ENCODE results near the gene SKIC2.
"Not testable (repeated sequence)": the region's sequence is repeated elsewhere in the genome, so short reads cannot be mapped to it uniquely, and the experiment has no call there.

SKIC2 gene

DNA sequence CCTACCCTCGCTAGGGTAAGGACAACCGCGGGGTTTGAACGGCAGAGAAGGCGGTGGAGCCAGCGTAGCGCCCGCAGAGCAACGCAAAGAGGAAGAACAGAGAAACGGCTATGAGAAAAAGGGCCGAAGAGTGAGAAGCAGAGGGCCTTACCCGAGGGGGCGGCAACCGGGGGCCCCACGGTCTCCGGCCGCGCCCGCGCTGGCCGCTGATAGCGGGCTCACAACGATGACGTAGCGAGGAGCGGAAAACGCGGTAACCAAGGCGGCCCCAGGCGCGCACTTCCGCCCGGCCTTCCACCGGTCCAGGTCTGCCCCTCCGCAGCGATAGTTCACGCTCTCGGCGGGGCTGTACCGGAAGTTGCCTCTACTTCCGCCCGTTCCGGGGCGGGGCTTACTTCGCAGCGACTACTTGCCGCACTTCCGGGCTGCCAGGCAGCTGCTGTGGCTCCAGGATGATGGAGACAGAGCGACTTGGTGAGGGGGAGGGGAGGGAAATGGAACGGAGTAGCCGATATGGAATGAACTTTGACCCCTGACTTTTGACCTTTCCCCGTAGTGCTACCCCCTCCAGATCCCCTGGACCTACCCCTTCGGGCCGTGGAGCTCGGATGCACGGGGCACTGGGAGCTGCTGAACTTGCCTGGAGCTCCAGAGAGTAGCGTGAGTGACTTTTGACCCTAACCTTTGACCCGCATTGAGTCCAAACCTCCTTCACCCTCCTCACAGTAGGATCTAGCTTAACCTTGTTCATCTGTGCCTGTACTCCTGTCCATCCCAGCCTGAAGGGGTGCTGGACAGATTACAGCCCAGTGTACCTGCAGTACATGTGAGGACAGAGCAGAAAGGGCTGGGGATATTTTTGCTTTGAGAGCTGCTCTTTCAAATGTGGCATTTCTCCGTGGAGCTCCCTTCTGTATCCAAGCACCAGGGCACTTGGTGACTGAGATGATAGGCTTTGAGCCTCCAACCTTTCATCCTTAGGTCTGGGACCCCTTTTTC lies at the start of gene SKIC2, which contains the start of gene NELFE:
TSS of gene SKIC2 (plus strand) at position 435 of the 999 bp plus-strand sequence. CDS start at position 453, 18 bp downstream.
TSS of gene NELFE (minus strand) at position 231 of the 999 bp plus-strand sequence. CDS start 525 bp downstream, outside the sequence.
- DNase-seq, result peak; percentile 98

DNA sequence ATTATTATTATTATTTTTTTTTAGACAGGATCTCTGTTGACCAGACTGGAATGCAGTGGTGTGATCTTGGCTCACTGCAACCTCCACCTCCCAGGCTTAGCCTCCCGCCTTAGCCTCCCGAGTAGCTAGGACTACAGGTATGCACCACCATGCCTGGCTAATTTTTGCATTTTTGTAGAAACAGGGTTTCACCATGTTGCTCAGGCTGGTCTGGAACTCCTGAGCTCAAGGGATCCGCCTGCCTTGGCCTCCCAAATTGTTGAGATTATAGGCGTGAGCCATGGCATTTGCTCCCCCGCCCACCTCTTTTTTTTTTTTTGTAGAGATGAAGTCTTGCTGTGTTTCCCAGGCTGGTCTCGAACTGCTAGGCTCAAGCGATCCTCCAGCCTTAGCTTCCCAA lies 49.7 kb upstream of the SKIC2 start:
- not testable (repeated sequence) for DNase-seq

DNA sequence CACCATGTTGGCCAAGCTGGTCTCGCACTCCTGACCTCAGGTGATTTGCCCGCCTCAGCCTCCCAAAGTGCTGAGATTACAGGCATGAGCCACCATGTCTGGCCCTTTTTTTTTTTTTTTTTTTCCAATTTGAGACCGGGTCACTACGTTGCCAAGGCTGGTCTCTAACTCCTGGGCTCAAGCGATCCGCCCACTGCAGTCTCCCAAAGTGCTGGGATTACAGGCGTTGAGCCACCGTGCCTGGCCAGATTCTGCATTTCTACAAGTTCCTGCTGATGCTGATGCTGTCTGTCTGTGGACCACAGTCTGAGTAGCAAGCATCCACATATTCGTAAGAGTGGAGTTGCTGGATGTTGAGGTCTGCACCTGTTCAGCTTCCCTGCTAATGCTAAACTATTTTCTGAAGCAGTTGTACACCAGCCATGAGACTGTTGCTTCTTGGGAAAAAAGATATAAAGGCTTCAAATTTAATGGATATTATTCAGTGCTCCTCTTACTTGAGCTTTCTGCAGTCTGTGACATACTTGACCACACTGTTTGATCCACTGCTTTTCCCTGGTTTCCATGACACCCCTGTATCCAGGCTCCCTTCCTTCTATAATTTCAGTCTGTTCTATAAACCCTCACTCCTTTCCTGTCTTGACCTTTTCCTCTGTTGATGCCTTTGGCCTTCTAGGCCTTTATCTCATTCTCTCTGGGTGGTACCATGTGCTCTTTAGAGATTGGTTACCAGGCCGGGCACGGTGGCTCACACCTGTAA lies 47.0 kb upstream of the SKIC2 start:
- DNase-seq, result no peak

DNA sequence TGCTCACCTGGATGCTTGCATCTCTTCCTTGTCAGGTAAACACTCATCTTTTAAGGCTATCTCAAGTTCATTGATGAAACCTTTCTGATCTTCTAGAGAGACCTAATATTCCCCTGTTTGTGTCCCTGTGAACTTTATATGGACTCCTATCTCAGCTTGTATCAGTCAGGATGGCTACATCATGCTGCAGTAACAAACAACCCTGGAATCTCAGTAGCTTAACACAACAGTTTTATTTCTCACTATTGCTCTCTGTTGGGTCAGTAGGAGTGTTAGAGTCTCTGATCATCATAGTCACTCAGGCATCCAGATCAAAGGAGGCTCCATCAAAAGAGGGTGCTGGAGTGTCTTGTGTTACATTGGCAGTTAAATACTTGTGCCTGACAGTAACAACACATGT lies 43.6 kb upstream of the SKIC2 start:
- DNase-seq, result no peak

DNA sequence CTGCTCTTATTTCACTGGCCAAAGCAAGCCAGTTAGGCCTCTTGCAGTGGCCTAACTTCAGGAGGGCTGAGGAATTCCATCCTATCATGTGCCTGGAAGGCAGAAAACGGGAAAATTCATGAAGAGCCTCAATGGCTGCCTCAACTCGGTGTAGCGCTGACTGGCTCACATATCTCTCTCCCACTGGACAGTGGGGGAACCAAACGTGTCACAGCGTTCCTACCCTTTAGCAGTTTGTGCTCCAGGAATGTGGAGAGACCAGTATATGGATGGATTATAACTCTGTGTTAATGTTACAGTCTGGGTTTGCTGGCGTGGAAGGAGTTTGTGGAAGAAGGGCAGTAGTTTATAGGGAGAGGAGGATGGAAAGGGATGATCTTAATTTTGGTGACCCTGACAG lies 43.2 kb upstream of the SKIC2 start:
- DNase-seq, result no peak

DNA sequence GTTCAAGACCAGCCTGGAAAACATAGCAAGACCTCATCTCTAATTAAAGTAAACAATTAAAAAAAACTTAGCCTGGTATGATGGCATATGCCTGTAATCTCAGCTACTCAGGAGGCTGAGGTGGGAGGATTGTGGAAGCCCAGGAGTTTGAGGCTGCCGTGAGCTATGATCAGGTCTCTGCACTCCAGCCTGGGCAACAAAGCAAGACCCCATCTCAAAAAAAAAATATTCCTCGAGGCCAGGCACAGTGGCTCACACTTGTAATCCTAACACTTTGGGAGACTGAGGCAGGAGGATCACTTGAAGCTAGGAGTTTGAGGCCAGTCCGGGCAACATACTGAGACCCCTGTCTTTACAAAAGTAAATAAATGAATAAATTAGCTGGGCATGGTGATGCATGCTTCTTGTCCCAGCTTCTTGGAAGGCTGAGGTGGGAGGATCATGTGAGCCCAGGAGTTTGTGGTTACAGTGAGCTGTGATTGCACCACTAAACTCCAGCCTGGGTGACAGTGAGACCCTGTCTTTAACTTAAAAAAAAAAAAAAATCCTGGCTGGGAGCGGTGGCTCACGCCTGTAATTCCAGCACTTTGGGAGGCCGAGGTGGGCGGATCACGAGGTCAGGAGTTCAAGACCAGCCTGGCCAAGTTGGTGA lies 40.8 kb upstream of the SKIC2 start:
- DNase-seq, result no peak

DNA sequence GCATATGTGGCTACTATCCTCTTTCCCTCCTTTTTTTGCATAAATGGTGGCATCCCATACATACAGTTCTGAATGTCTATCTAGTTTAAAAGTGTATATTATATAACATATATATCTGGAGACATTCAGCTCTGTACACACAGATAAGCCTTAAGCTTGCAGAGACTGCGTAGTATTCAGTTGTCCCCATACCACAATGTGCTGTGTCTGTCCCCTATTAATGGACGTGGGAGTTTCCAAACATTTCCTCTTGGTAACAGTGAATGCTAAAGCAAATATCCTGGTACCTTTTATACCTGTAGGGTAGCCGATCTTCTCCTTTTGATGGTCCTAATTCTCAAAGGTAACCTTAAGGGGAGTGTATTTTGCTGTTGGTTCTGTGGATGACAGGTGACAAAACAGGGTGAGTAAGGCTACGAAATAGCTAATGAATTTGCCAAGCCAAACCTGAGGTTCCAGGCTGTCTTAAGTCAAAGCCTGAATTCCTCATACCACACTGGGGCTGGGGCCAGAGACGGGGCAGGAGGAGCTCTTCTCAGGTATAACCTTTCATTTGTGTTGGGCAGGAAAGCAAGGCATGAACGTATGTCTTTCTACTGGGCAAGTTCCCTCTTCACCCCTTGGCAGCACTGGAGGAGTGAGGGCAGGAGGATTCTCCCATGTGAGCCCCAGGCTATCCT lies 39.2 kb upstream of the SKIC2 start:
- no peak for DNase-seq

DNA sequence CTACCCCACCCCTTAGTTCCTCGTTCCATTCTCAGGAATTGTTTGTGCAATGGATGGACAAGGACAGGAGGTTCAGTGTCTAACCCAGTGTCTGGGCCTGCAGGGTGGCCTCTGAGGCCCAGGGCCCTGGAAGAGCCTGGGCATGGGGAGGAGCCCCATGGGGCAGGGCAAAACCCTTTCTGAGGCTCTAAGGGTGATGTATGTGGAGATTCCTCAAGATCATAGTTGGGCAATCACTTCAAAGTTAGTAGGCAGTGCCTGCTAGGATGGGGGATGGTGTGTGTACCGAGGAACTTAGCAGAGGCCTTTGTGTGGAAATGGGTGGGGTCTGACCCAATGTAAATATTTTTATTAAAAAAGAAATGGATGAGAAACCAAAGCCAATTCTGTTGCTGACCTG lies 38.2 kb upstream of the SKIC2 start:
- no peak for DNase-seq

DNA sequence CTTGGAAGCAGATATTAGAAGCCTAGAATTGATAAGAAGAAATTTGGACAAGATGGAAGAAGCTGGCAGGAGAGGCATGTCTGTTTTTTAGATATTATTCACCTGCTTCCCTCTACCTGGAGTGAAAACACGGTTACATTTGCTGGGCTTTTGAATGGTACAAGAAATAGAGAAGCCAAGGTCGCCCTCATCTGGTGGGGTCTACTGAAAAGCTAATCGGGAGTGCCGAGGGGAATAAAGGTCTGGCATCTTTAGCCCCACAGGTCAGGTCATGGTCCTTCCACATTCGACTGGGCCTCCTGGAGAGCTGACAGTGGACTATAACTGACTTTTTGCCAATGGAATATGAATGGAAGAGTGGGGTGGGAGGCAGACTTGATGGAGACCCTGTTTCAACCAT lies 36.0 kb upstream of the SKIC2 start:
- DNase-seq, result no peak

DNA sequence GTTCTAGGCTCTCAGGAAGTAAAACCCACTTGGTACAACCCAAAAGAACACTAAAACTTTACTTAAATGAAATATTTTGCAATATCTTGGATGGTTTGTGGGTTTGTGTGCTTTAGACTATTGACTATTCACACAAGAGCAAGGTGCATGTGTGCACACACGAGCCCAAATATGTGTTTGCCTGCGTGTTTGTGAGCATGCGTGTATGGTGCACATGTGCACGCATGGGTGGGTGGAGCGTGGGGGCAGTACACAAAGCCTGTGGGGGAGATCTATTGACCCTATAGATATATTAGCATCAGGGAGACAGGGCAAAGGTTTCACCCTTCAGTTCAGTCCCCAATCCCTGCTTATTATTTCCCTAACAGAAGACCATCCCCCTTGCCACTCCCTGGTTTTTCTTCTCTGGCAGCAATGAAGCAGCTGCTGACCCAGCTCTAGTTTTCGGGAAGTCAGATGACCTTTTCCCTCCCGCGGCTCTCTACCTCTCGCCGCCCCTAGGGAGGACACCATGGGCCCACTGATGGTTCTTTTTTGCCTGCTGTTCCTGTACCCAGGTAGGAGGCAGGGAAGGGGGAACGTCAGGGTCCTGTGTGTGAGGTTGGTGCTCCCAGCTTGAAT lies 31.6 kb upstream of the SKIC2 start, which contains the start of gene C2:
TSS of gene C2 (plus strand) at position 476 of the 621 bp plus-strand sequence. CDS start at position 512, 36 bp downstream.
- no peak for DNase-seq

DNA sequence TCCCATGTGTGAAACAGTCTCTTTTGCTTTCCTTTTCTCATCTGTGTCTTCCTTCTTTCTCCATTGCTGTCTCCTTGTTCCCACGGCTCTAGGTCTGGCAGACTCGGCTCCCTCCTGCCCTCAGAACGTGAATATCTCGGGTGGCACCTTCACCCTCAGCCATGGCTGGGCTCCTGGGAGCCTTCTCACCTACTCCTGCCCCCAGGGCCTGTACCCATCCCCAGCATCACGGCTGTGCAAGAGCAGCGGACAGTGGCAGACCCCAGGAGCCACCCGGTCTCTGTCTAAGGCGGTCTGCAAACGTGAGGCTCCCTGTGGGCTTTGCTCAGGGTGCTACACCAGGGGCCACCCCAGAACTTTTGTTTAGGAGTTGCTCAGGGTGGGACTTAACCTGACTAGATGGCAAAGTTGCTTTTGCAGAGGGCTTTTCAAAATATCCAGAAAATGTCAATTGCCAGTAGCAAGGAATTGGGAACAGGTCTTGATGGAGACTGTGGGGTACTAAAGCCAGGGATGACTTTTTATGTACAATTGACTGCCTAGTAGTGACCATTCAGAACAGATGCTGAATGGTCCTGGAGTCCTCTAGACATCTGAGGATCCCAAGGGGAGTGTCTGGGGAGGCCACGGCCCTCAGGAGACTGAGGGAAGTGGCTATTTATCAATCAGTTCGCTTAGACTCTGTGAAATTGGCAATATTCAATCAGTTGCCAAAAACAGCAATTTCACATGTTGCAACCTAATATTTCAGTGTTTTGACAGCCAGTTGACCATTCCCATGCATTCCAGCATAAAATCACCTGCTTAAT lies 30.9 kb upstream of the SKIC2 start:
- DNase-seq, result no peak

DNA sequence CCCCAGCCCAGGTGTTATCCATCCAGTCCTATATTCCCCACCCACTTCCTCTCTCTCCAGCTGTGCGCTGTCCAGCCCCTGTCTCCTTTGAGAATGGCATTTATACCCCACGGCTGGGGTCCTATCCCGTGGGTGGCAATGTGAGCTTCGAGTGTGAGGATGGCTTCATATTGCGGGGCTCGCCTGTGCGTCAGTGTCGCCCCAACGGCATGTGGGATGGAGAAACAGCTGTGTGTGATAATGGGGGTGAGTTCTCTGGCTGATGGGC lies 30.4 kb upstream of the SKIC2 start:
- DNase-seq, result no peak

DNA sequence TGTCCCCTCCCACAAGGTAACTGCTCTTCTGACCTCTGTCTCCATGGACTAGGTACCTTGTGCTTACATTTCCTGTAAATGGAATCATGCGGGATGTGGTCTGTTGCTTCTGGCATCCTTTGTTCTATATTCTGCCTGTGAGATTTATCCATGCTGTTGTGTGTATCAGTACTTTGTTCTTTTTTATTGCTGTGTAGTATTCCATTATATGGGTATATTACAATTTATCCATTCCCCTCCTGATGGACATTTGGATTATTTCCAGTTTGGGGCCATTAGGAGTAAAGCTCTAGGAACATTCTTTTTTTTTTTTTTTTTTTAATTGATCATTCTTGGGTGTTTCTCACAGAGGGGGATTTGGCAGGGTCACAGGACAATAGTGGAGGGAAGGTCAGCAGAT lies 28.0 kb upstream of the SKIC2 start:
- no peak for DNase-seq

DNA sequence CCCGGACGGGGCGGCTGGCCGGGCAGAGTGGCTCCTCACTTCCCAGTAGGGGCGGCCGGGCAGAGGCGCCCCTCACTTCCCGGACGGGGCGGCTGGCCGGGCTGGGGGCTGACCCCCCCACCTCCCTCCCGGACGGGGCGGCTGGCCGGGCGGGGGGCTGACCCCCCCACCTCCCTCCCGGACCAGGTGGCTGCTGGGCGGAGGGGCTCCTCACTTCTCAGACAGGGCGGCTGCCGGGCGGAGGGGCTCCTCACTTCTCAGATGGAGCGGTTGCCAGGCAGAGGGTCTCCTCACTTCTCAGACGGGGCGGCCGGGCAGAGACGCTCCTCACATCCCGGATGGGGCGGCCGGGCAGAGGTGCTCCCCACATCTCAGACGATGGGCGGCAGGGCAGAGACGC lies 26.8 kb upstream of the SKIC2 start:
- not testable (repeated sequence) for DNase-seq

DNA sequence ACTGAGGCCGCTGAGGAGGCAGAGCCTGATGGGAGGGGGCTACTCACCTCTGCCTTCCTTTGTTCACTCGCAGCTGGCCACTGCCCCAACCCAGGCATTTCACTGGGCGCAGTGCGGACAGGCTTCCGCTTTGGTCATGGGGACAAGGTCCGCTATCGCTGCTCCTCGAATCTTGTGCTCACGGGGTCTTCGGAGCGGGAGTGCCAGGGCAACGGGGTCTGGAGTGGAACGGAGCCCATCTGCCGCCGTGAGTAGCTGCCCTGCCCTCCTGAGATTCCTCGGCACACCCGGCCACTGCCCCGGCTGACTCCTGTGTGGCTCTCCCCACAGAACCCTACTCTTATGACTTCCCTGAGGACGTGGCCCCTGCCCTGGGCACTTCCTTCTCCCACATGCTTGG lies 25.4 kb upstream of the SKIC2 start:
- no peak for DNase-seq

DNA sequence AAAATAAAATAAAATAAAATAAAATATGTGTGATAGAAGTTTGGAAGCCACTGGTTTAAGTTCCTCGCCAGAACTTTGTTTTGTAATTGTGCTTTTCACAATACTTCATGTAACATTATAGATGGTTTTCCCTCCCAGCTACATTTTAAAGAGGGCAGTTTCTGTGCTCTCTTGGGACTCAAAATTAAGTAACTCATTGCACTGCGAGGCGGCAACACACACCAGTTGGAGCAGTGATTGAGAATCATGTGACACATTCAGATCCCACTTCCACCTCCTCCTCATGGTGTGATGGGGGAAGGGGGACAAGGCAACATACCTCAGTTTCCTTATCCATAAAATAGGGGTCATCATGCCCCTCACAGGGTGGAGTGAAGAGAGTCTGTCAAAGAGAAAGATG lies 24.0 kb upstream of the SKIC2 start:
- no peak for DNase-seq

DNA sequence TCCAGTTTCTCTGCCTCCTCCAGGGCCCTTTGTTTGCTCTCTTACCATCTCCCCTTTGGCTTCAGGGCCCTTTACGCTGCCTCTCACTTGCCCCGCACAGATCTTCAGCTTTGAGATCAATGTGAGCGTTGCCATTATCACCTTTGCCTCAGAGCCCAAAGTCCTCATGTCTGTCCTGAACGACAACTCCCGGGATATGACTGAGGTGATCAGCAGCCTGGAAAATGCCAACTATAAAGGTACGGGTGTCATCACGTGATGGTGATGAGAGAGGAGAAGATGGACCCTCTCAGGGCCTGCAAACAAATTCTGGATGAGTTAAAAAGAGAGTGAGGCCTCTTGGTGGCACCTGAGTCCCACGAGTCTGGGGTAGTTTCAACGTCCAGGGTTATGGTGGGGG lies 23.2 kb upstream of the SKIC2 start:
- no peak for DNase-seq

DNA sequence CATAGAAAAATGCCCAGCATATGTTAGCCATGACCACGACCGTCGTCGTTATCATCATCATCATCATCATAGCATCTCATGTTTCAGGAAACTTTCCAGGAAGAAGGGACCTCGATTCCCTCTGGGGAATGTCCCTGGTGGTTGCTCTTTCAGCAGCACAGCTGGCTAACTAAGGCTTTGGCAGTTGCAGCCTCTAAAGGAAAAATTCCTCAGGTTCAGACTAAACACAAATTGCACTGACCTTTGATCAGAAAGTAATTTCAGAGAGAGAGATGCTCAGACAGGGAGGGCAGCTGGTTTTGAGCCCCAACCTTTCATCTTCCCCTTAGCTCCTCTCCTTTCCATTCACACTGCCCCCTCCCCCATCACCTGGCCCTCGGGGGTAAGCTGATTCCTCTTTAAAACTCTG lies 18.7 kb upstream of the SKIC2 start:
- peak; percentile 46 for DNase-seq

DNA sequence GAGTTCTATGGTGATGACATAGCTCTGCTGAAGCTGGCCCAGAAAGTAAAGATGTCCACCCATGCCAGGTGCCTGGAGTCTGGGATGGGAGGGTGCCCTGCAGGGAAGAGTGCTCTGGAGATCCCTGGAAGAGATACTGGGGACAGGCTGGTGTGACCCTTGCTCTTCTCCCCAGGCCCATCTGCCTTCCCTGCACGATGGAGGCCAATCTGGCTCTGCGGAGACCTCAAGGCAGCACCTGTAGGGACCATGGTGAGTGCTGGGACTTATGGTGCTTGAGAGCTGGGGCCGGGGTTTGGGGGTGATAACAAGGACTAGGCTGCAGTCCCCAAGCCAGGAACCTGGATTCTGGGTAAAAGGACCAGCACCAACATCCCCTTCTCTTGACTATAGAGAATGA lies 15.2 kb upstream of the SKIC2 start:
- DNase-seq, result no peak

DNA sequence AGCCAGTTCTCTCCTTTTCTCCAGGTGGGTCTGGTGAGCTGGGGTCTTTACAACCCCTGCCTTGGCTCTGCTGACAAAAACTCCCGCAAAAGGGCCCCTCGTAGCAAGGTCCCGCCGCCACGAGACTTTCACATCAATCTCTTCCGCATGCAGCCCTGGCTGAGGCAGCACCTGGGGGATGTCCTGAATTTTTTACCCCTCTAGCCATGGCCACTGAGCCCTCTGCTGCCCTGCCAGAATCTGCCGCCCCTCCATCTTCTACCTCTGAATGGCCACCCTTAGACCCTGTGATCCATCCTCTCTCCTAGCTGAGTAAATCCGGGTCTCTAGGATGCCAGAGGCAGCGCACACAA lies 13.8 kb upstream of the SKIC2 start:
- no peak for DNase-seq

All from fibroblast of skin of right quadriceps (primary cell).